ENCODE results near the gene MRAP2.

DNA sequence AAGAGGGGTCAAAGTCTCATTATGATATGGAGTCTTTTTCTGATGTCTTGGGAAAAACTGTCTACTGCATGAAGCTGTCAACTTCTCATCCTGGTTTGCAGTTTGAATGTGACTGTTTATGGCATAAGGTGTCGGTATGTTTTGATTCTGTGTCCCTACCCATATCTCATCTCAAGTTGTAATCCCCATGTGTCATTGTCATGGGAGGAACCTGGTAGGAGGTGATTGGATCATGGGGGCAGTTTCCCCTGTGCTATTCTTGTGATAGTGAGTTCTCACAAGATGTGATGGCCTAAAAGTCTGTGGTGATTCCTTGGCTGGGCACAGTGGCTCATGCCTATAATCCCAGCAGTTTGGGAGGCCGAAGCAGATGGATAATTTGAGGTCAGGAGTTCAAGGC, 47.6 kb downstream of the MRAP2 start:
- TF ChIP-seq, protein P1, sequence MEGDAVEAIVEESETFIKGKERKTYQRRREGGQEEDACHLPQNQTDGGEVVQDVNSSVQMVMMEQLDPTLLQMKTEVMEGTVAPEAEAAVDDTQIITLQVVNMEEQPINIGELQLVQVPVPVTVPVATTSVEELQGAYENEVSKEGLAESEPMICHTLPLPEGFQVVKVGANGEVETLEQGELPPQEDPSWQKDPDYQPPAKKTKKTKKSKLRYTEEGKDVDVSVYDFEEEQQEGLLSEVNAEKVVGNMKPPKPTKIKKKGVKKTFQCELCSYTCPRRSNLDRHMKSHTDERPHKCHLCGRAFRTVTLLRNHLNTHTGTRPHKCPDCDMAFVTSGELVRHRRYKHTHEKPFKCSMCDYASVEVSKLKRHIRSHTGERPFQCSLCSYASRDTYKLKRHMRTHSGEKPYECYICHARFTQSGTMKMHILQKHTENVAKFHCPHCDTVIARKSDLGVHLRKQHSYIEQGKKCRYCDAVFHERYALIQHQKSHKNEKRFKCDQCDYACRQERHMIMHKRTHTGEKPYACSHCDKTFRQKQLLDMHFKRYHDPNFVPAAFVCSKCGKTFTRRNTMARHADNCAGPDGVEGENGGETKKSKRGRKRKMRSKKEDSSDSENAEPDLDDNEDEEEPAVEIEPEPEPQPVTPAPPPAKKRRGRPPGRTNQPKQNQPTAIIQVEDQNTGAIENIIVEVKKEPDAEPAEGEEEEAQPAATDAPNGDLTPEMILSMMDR (IDR thresholded peaks at IDR 0.05) = no peak
- no peak for TF ChIP-seq POLR2A (IDR thresholded peaks at IDR 0.05)

All from uterus (tissue), 2 donors.